HFFc6 (cell line): Measurements from ENCODE around the gene SLC29A3. TPM values are rescaled to one million over a fixed set of nuclear protein-coding genes. Genes with fewer than 3 reads are reported as not detected.

Source experiments
- DNase-seq: peaks from one replicate; pipeline ENCODE4 v3.0.0-alpha.2; 2018
- H3K27ac Mint-ChIP-seq: 2 replicates; pipeline ENCODE4 v1.8.0; 2020; ENCODE audit warnings: mild to moderate bottlenecking, mixed read lengths
- H3K27me3 Mint-ChIP-seq: 2 replicates; pipeline ENCODE4 v1.8.0; 2021; ENCODE audit warnings: mild to moderate bottlenecking, moderate library complexity, mixed read lengths; ENCODE audit not compliant: insufficient read depth
- H3K36me3 Mint-ChIP-seq: 2 replicates; pipeline ENCODE4 v1.8.0; 2021; ENCODE audit warnings: low read depth, mixed read lengths
- H3K4me1 Mint-ChIP-seq: 2 replicates; pipeline ENCODE4 v1.8.0; 2020; ENCODE audit warnings: low read depth, mixed read lengths
- H3K4me3 Mint-ChIP-seq: 2 replicates; pipeline ENCODE4 v1.8.0; 2020; ENCODE audit warnings: mild to moderate bottlenecking, moderate library complexity, mixed read lengths
- H3K9me3 Mint-ChIP-seq: 2 replicates; pipeline ENCODE4 v1.8.0; 2020; ENCODE audit warnings: mild to moderate bottlenecking, mixed read lengths
- total RNA-seq, 6 experiments: library from RNA; stranded (reverse); fragmentation: NEBNext Ultra II Directional; extraction: Animal tissue kit (Norgen Biotek cat#: 25700); gene quantifications; 2 replicates in 1 of 6; 3 replicates in 5 of 6; pipeline ENCODE4 v1.2.3, GENCODE V29; 2021
- TF ChIP-seq, protein P1 (sequence below): fragments of 200-600 bp; sonication (generic); IDR thresholded peaks from 2 replicates; pipeline ENCODE4 v1.5.0; 2021; ENCODE audit warnings: antibody characterized with exemption, mild to moderate bottlenecking

SLC29A3 gene
- total RNA-seq, 6 experiments from 2014 or later = 2.1 to 4.4 (median 2.7) TPM

- Mint-ChIP-seq H3K4me3 (no peak overlapping the region), H3K27me3 (peaks cover 73% of the 10 kb centered on the region), H3K36me3 (no peaks in the 10 kb centered on the region), H3K9me3 (no peaks in the 10 kb centered on the region), H3K27ac (no peak overlapping the region), H3K4me1 (no peaks in the 10 kb centered on the region)
- no peak for DNase-seq
- TF ChIP-seq, protein P1, sequence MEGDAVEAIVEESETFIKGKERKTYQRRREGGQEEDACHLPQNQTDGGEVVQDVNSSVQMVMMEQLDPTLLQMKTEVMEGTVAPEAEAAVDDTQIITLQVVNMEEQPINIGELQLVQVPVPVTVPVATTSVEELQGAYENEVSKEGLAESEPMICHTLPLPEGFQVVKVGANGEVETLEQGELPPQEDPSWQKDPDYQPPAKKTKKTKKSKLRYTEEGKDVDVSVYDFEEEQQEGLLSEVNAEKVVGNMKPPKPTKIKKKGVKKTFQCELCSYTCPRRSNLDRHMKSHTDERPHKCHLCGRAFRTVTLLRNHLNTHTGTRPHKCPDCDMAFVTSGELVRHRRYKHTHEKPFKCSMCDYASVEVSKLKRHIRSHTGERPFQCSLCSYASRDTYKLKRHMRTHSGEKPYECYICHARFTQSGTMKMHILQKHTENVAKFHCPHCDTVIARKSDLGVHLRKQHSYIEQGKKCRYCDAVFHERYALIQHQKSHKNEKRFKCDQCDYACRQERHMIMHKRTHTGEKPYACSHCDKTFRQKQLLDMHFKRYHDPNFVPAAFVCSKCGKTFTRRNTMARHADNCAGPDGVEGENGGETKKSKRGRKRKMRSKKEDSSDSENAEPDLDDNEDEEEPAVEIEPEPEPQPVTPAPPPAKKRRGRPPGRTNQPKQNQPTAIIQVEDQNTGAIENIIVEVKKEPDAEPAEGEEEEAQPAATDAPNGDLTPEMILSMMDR = no peak
Measured at GRCh38 chr10:71391701-71392100, 72.6 kb downstream of the SLC29A3 start.

GRCh38 chr10:71392292-71392691 is 73.2 kb downstream of the SLC29A3 start:
- Mint-ChIP-seq H3K4me1 (no peaks in the 10 kb centered on the region), H3K4me3 (no peak overlapping the region), H3K36me3 (no peaks in the 10 kb centered on the region), H3K9me3 (no peaks in the 10 kb centered on the region), H3K27me3 (peaks cover 68% of the 10 kb centered on the region), H3K27ac (no peak overlapping the region)
- no peak for DNase-seq
- TF ChIP-seq, protein P1 = no peak

- H3K4me3 Mint-ChIP-seq = no peak overlapping the region
- H3K4me1 Mint-ChIP-seq = no peaks in the 10 kb centered on the region
- no peak for DNase-seq
- H3K36me3 Mint-ChIP-seq = no peaks in the 10 kb centered on the region
- no peaks in the 10 kb centered on the region for H3K9me3 Mint-ChIP-seq
- TF ChIP-seq, protein P1 = no peak
- peaks cover 67% of the 10 kb centered on the region for H3K27me3 Mint-ChIP-seq
- H3K27ac Mint-ChIP-seq = no peak overlapping the region
Measured at GRCh38 chr10:71392791-71393781, 74.0 kb downstream of the SLC29A3 start.

GRCh38 chr10:71393841-71394475 is 74.9 kb downstream of the SLC29A3 start:
- H3K9me3 Mint-ChIP-seq = no peaks in the 10 kb centered on the region
- H3K4me3 Mint-ChIP-seq = no peak overlapping the region
- no peak for DNase-seq
- no peaks in the 10 kb centered on the region for H3K4me1 Mint-ChIP-seq
- peaks cover 65% of the 10 kb centered on the region for H3K27me3 Mint-ChIP-seq
- no peaks in the 10 kb centered on the region for H3K36me3 Mint-ChIP-seq
- H3K27ac Mint-ChIP-seq = no peak overlapping the region
- TF ChIP-seq, protein P1 = no peak

GRCh38 chr10:71394926-71395562 is 76.0 kb downstream of the SLC29A3 start:
- TF ChIP-seq, protein P1 = no peak
- no peak overlapping the region for H3K27ac Mint-ChIP-seq
- no peak overlapping the region for H3K4me3 Mint-ChIP-seq
- H3K4me1 Mint-ChIP-seq = no peaks in the 10 kb centered on the region
- no peak for DNase-seq
- peaks cover 69% of the 10 kb centered on the region for H3K27me3 Mint-ChIP-seq
- no peaks in the 10 kb centered on the region for H3K9me3 Mint-ChIP-seq
- H3K36me3 Mint-ChIP-seq = no peaks in the 10 kb centered on the region
